Neural progenitor cell (in vitro differentiated cells): ENCODE data around the gene SCARF1. TPM values are rescaled to one million over a fixed set of nuclear protein-coding genes. Genes with fewer than 3 reads are reported as not detected.

Experiments used
- DNase-seq: peaks from one replicate; pipeline ENCODE4 v3.0.0-alpha.2; 2016; ENCODE audit warnings: low spot score
- H2AFZ ChIP-seq: fragments of 200-600 bp; sonication (generic); replicated peaks from 2 replicates; pipeline ENCODE4 v1.6.1; 2016; ENCODE audit warnings: antibody characterized with exemption
- H3F3A ChIP-seq: fragments of 200-600 bp; sonication (generic); 2 replicates; pipeline ENCODE4 v1.6.1; 2016; ENCODE audit warnings: antibody characterized with exemption, low read depth
- H3K27ac ChIP-seq: fragments of 200-600 bp; sonication (generic); 2 replicates; pipeline ENCODE4 v1.5.1; 2016; ENCODE audit warnings: mild to moderate bottlenecking
- H3K27me3 ChIP-seq: fragments of 200-600 bp; sonication (generic); 2 replicates; pipeline ENCODE4 v1.6.1; 2016; ENCODE audit warnings: mild to moderate bottlenecking, moderate library complexity
- H3K36me3 ChIP-seq: fragments of 200-600 bp; sonication (generic); 2 replicates; pipeline ENCODE4 v1.5.1; 2016
- H3K4me1 ChIP-seq: fragments of 200-600 bp; sonication (generic); 2 replicates; pipeline ENCODE4 v1.6.1; 2016; ENCODE audit warnings: mixed run types
- H3K4me2 ChIP-seq: fragments of 200-600 bp; sonication (generic); 2 replicates; pipeline ENCODE4 v1.6.1; 2016
- H3K4me3 ChIP-seq: fragments of 200-600 bp; sonication (generic); 2 replicates; pipeline ENCODE4 v1.5.1; 2016
- H3K79me2 ChIP-seq: fragments of 200-600 bp; sonication (generic); 2 replicates; pipeline ENCODE4 v1.6.1; 2016; ENCODE audit warnings: low read depth
- H3K9ac ChIP-seq: fragments of 200-600 bp; sonication (generic); 2 replicates; pipeline ENCODE4 v1.6.1; 2016
- H3K9me3 ChIP-seq: fragments of 200-600 bp; sonication (generic); 2 replicates; pipeline ENCODE4 v1.5.1; 2016; ENCODE audit warnings: low read depth
- H4K20me1 ChIP-seq: fragments of 200-600 bp; sonication (generic); 2 replicates; pipeline ENCODE4 v1.6.1; 2016; ENCODE audit warnings: low read depth
- H3K27ac Mint-ChIP-seq: 3 replicates; pipeline ENCODE4 v1.8.0; 2021; ENCODE audit warnings: mixed read lengths
- H3K27me3 Mint-ChIP-seq: 2 replicates; pipeline ENCODE4 v1.8.0; 2022; ENCODE audit warnings: low read depth, mild to moderate bottlenecking, inconsistent platforms, moderate library complexity, mixed read lengths; ENCODE audit not compliant: insufficient read depth
- H3K36me3 Mint-ChIP-seq: 3 replicates; pipeline ENCODE4 v1.8.0; 2021; ENCODE audit warnings: mixed read lengths
- H3K4me1 Mint-ChIP-seq: 3 replicates; pipeline ENCODE4 v1.8.0; 2021; ENCODE audit warnings: mixed read lengths
- H3K4me3 Mint-ChIP-seq: 3 replicates; pipeline ENCODE4 v1.8.0; 2021; ENCODE audit warnings: mild to moderate bottlenecking, moderate library complexity, mixed read lengths
- H3K9me3 Mint-ChIP-seq: 3 replicates; pipeline ENCODE4 v1.8.0; 2020; ENCODE audit warnings: mixed read lengths
- EZH2 ChIP-seq: fragments of 200-600 bp; sonication (generic); IDR thresholded peaks from 2 replicates; pipeline ENCODE4 v1.6.1; 2017; ENCODE audit warnings: antibody characterized with exemption, mild to moderate bottlenecking, moderate library complexity
- EZH2phosphoT487 ChIP-seq: fragments of 200-600 bp; sonication (generic); IDR thresholded peaks from 2 replicates; pipeline ENCODE4 v1.6.1; 2017; ENCODE audit warnings: antibody characterized with exemption
- total RNA-seq: library from RNA; depleted of rRNA; stranded (reverse); fragments of >200 nt; gene quantifications from 2 replicates; pipeline ENCODE4 v1.2.3, GENCODE V29; 2015; ENCODE audit warnings: low replicate concordance
- TF ChIP-seq, protein P1 (sequence below): fragments of 200-600 bp; sonication (generic); IDR thresholded peaks from 2 replicates; pipeline ENCODE4 v1.5.1; 2017; ENCODE audit warnings: antibody characterized with exemption, mild to moderate bottlenecking

The SCARF1 gene
- total RNA-seq, 1 donor from 2014 or later, result not detected

DNA sequence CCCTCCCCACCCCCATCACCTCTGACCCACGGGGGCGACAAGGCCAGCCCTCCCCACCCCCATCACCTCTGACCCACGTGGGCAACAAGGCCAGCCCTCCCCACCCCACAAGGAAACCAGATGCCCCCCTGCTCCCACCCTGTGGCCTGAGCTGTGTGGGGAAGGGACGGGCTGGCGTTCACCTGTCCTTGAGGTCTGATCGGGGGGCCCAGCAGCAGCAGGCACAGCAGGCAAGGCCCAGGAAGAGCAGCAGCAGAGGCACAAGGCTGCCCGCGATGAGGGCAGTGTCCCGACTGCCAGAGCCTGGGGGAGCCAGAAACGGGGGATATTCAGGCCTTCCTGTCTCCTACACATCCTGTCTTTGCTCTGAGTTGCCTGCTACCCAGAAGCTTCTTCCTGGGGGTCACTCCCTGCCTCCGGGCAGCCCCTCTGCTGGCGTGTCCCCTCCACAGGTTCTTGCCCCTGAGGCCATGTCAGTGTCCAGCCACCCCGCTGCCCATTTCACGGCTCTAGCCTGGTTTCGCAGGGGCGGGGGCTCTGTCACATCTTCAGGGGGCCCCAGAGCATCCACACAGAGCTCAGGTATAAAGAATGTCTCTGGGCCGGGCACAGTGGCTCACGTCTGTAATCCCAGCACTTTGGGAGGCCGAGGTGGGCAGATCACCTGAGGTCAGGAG, 6.8 kb downstream of the SCARF1 start:
- Histone ChIP-seq H3K4me3 (no peak overlapping the region), H3K27me3 (peaks cover 14% of the 10 kb centered on the region), H3K9ac (no peak overlapping the region), H3K9me3 (no peaks in the 10 kb centered on the region), H3K27ac (no peak overlapping the region), H3K4me1 (peaks cover 14% of the 10 kb centered on the region), H3F3A (peaks cover 21% of the 10 kb centered on the region), H4K20me1 (no peaks in the 10 kb centered on the region), H3K36me3 (no peaks in the 10 kb centered on the region), H2AFZ (peak overlapping the region; percentile 84), H3K4me2 (peak overlapping the region; percentile 62), H3K79me2 (no peaks in the 10 kb centered on the region)
- H3K9me3 Mint-ChIP-seq, result no peaks in the 10 kb centered on the region
- TF ChIP-seq, protein P1, sequence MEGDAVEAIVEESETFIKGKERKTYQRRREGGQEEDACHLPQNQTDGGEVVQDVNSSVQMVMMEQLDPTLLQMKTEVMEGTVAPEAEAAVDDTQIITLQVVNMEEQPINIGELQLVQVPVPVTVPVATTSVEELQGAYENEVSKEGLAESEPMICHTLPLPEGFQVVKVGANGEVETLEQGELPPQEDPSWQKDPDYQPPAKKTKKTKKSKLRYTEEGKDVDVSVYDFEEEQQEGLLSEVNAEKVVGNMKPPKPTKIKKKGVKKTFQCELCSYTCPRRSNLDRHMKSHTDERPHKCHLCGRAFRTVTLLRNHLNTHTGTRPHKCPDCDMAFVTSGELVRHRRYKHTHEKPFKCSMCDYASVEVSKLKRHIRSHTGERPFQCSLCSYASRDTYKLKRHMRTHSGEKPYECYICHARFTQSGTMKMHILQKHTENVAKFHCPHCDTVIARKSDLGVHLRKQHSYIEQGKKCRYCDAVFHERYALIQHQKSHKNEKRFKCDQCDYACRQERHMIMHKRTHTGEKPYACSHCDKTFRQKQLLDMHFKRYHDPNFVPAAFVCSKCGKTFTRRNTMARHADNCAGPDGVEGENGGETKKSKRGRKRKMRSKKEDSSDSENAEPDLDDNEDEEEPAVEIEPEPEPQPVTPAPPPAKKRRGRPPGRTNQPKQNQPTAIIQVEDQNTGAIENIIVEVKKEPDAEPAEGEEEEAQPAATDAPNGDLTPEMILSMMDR, result no peak
- TF ChIP-seq EZH2 (no peak), EZH2phosphoT487 (no peak)
- H3K36me3 Mint-ChIP-seq, result no peaks in the 10 kb centered on the region
- H3K27me3 Mint-ChIP-seq, result peaks cover 14% of the 10 kb centered on the region
- H3K27ac Mint-ChIP-seq, result peak overlapping the region; percentile 95
- no peak for DNase-seq
- H3K4me3 Mint-ChIP-seq, result peak overlapping the region; percentile 43
- H3K4me1 Mint-ChIP-seq, result peaks cover 30% of the 10 kb centered on the region

DNA sequence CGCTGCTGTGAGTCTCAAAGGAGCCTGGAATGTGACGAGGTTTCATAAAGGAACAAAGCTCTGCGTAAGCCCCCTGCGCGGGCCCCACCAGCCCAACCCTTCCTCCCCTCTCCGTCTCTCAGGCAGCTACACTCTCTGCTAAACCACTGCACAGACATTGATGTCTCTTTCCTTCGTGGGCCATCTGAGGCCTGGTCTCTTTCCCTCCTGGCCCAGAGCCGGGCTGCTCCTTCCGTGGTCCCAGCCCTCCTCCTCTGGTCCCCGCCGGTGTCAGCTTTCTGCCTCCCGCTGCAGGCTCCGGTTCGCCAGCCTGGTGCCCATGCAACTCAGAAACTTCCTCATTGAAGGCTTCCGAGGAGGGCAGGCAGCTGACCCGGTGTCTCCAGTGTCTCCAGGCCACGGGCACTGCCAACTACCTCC, 7.4 kb downstream of the SCARF1 start:
- H3K27me3 Mint-ChIP-seq, result peaks cover 14% of the 10 kb centered on the region
- peak overlapping the region; percentile 84 for H2AFZ ChIP-seq
- peaks cover 14% of the 10 kb centered on the region for H3K4me1 ChIP-seq
- H3K79me2 ChIP-seq, result no peaks in the 10 kb centered on the region
- peak overlapping the region; percentile 38 for H3K27ac ChIP-seq
- no peaks in the 10 kb centered on the region for H3K9me3 ChIP-seq
- peaks cover 30% of the 10 kb centered on the region for H3K4me1 Mint-ChIP-seq
- DNase-seq, result peak; percentile 79
- peak overlapping the region; percentile 95 for H3K27ac Mint-ChIP-seq
- H3K36me3 Mint-ChIP-seq, result no peaks in the 10 kb centered on the region
- H3K9ac ChIP-seq, result no peak overlapping the region
- peaks cover 8% of the 10 kb centered on the region for H3K27me3 ChIP-seq
- TF ChIP-seq EZH2 (no peak), EZH2phosphoT487 (no peak)
- TF ChIP-seq, protein P1, result no peak
- H3K4me3 Mint-ChIP-seq, result peak overlapping the region; percentile 38
- H3F3A ChIP-seq, result peaks cover 16% of the 10 kb centered on the region
- H3K36me3 ChIP-seq, result no peaks in the 10 kb centered on the region
- no peak overlapping the region for H3K4me3 ChIP-seq
- H4K20me1 ChIP-seq, result no peaks in the 10 kb centered on the region
- peak overlapping the region; percentile 62 for H3K4me2 ChIP-seq
- H3K9me3 Mint-ChIP-seq, result no peaks in the 10 kb centered on the region

DNA sequence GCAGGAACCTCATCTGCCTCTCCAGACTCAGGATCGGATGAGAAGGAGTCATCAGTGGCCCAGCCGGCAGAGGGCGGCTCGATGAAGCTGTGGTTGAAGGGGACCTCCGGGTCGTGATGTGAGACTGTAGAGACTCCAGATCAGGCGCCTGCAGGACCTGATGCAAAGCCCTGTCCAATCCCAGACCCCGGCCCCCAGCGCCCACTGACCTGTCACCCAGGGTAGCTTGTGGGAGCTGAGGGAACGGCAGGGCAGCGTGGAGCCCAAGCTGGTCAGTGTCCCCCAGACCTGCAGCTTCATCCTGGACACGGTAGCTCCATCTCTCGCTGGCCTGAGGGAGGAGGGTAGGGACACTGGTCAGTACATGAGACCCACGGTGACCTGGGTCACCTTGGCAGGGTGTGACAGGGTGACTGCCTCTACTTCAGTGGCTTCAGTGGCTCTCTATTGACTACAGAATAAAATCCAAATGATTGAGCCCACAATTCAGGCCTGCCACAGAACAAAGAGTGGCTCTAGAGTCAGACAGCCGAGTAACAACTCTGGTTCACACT, 8.7 kb downstream of the SCARF1 start:
- peak overlapping the region; percentile 58 for H3K27ac Mint-ChIP-seq
- Histone ChIP-seq H3K4me2 (no peak overlapping the region), H3K9ac (no peak overlapping the region), H3K9me3 (no peaks in the 10 kb centered on the region), H3K27me3 (peaks cover 3% of the 10 kb centered on the region), H3K4me3 (no peak overlapping the region), H4K20me1 (no peaks in the 10 kb centered on the region), H3K36me3 (no peaks in the 10 kb centered on the region), H3F3A (peaks cover 11% of the 10 kb centered on the region), H3K4me1 (peaks cover 14% of the 10 kb centered on the region), H3K27ac (no peak overlapping the region), H2AFZ (no peak overlapping the region), H3K79me2 (no peaks in the 10 kb centered on the region)
- H3K4me3 Mint-ChIP-seq, result no peak overlapping the region
- TF ChIP-seq EZH2 (no peak), EZH2phosphoT487 (no peak)
- TF ChIP-seq, protein P1, result no peak
- no peaks in the 10 kb centered on the region for H3K36me3 Mint-ChIP-seq
- no peak for DNase-seq
- no peaks in the 10 kb centered on the region for H3K9me3 Mint-ChIP-seq
- H3K27me3 Mint-ChIP-seq, result peaks cover 7% of the 10 kb centered on the region
- peaks cover 30% of the 10 kb centered on the region for H3K4me1 Mint-ChIP-seq
